GM19099 (cell line): Measurements from ENCODE around the gene HAX1.

Source experiments
- POLR2A ChIP-seq: IDR thresholded peaks from 3 replicates; pipeline ENCODE4 v1.6.1; 2011; ENCODE audit warnings: low read depth; ENCODE audit not compliant: insufficient read length; ENCODE audit errors: extremely low read depth

The HAX1 gene

DNA sequence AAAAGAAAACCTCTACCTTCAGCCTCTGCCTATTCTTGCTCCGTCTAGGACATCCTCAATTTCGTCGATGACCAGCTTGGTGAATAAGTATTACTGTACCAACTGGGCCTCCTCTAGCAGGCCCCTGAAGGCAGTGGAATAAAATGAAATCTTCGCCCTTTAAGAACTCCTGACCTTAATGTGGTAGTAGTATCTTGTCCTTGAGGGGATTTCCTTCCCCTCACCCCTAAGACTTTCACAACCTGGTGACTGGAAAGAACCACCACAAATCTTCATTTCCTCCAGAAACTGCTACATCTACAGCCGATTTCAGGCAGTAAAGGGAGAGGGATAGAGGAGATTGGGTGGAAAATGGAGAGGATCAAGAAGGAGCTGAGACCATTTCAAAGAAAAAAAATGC lies 1.6 kb upstream of the HAX1 start:
- TF ChIP-seq POLR2A = no peak

DNA sequence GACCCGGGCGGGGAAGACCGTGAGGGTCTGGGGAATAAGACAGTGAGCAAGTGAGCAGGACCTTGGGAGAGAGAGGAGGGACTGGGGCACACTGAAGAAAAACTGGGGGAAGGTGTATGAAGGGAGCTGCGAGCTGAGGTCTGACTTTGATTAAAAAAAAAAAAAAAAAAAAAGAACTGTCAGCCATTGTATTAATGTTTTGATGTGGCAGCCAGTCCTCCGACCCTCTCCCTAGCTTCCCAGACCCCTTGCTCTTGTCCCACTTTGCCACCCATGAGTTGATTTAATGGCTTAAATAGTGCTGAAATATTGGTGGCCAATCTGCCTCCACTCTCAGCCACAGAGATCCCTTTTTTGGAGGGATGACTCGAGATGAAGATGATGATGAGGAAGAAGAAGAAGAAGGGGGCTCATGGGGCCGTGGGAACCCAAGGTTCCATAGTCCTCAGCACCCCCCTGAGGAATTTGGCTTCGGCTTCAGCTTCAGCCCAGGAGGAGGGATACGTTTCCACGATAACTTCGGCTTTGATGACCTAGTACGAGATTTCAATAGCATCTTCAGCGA lies 652 bp downstream of the HAX1 start:
- no peak for TF ChIP-seq POLR2A

DNA sequence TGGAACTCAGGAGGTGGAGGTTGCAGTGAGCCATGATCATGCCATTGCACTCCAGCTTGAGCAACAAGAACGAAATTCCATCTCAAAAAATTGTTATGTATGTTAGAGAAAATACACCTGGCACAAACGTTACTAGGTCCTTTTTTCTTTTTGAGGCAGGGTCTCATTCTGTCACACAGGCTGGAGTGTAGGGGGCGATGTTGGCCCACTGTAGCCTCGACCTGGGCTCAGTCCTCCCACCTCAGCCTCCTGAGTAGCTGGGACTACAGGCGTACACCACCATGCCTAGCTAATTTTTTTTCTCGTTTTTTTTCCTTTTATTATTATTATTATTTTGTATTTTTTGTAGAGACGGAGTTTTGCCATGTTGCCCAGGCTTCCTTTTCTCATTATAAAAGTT lies 4.4 kb downstream of the HAX1 start:
- TF ChIP-seq POLR2A = no peak

DNA sequence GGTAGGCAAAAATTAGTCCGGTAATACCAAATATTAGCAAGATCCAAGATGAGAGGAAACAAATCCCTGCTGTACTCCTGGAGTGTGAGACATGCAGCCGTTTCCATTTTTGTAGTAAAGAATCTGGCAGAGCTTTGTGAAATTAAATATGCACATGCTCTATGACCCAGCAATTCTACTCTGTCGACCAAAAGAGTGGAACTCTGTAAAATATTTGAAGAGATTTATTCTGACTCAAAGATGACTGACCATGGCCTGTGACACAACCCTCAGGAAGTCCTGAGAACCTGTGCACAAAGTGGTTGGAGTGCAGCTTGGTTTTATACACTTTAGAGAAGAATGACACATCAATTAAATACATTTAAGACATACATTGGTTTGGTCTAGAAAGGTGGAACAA lies 16.2 kb downstream of the HAX1 start:
- no peak for TF ChIP-seq POLR2A

DNA sequence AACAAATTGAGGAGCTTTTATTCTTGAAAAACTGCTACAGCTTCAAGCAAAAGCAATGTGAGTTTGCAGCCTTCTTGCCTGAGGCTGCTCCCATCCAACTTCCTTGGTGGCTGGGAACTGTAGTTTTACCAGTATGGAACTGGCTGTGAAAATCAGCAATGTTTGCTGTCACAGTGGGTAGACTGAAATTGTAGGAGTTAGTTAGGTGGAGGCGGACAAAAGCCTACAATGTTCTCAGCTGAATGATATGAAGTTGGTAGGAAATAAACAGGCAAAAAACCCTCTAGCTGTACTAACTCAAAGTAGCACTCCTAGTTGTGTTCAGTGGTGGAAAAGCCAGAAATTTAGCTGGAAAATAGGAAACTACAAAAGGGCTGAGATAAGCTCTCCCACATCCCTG lies 18.5 kb downstream of the HAX1 start:
- no peak for TF ChIP-seq POLR2A

DNA sequence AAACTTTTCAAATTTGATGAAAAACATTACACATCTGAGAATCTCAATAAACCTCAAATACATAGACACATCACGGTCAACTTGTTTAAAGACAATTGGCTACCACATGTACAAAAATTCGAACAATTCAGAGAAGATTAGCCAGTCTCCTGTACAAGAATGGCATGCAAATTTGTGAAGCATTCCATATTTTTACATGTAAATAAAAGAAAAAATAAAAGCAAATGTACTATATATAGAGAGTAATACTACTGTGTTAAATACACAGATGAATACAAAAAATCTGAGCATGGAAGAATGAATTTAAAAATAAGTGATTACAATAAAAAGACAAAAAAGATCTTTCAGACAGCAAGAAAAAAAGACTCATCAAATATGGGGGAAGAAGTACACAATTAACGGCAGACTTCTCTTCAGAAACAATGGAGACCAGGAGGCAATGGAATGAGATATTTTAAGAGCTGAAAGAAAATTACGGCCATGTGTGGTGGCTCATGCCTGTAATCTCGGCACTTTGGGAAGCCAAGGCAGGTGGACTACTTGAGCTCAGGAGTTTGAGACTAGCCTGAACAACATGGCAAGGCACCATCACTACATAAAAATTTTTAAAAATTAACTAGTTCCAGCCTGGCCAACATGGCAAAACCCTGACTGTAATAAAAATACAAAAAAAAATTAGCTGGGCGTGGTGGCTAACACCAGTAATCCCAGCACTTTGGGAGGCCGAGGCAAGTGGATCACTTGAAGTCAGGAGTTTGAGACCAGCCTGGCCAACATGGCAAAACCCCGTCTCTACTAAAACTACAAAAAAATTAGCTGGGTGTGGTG lies 23.2 kb downstream of the HAX1 start:
- no peak for TF ChIP-seq POLR2A

DNA sequence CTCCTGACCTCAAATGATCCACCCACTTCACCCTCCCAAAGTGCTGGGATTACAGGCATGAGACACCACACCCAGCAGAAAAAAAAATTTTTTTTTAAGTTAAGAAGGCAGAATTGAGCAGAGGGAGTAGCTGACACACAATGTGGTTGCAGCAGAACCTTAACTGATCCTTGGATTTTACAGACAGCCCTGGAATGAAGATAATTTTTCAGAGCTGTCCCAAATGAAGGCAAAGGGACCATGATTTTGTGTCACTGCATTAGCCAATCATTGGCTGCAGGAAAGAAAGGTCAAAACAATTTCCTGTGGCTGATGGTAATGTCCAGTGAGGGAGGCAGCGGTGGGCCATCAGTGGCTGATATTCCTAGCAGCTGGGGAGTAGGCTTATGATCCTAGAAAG lies 29.2 kb downstream of the HAX1 start:
- no peak for TF ChIP-seq POLR2A

DNA sequence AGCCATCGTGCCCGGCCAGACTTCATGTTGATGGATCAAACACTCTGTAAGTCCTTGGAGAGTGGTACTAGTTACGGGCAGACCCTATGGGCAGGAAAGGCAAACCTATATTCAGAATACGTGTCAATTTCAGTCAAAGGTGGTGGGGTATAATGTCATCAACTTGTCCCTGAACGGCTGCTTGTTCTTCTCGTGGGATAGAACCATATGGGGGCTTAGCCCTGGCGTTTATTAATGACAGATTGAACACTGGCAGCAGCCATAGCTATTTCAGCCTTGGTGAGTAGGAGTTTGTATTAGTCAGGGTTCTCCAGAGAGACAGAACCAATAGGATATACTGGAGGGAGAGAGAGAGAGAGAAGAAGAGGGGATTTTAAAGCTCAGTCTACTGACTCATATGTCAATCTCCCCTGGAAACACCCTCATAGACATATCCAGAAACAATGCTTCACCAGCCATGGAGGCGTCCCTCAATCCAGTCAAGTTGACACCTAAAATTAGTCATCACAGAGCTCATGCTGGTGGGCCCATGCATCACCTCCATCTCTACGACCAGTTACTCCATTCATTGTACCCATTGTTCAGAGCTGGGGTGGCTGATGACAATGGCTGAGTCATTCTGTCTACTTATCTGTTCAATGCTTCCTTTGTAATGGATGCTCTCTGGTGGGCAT lies 32.4 kb downstream of the HAX1 start:
- no peak for TF ChIP-seq POLR2A

DNA sequence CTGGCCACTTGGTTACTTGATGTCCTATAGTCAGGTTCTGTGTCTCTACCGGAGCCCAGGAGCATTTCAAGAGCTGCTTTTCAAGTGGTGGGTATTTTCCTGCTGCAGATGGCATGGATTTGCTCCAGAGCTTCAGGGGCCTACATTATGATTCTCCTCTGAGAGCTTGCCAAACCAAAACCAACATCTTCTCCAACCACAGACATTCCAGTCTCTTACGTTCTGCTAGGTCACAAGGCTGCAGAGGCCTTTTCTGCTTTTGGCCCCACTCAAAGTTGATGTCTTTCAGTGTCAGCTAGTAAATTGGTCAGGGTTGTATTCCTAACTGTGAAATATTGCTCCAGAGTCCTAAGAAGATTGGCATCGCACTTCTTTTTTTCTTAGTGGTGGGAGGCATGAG lies 33.7 kb downstream of the HAX1 start:
- TF ChIP-seq POLR2A = no peak

DNA sequence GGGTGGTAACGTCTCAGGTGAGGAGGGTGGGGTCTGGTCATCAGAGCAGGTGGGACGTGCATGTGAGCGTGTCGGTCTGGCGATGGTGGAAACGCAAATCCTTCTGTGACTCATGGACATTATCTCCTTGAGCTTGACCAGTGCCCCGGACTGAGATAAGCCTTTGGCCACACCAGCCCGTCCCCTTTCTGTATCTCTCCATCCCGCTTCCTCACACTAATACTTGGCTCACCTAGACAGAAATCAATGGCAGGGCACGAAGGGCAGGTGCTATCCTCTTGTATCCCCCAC lies 40.6 kb downstream of the HAX1 start:
- TF ChIP-seq POLR2A = no peak

DNA sequence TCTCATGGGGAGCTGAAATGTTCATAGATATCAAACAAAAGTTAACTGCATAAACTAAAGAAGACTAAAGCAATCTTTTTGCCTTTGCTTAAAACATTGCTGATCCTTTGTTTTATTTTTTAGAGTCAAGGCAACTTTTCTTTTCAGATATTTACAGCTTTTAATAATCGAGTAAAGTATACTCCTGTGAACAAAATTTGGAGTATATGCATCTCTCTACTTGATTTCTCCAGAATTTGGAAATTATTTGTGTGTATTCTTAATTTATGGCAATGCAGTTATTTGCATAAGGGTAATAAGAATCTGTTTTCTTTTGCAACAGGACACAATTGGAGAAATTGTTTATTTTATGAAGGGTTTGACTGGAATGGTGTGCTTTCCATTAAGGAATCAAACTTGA lies 44.3 kb downstream of the HAX1 start:
- TF ChIP-seq POLR2A = no peak

DNA sequence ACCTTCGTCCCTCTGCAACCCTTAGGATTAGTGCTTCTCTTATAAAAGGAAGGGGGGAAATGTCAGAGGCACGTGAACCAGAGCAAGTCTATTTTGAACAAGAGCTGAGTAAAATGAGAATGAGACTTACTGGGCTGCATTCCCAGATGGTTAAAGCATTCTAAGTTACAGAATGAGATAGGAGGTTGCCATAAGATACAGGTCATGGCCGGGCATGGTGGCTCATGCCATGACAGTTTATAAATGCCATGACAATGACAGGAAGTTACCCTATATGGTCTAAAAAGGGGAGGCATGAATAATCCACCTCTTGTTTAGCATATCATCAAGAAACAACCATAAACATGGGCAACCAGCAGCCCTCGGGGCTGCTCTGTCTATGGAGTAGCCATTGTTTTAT lies 46.0 kb downstream of the HAX1 start:
- no peak for TF ChIP-seq POLR2A

DNA sequence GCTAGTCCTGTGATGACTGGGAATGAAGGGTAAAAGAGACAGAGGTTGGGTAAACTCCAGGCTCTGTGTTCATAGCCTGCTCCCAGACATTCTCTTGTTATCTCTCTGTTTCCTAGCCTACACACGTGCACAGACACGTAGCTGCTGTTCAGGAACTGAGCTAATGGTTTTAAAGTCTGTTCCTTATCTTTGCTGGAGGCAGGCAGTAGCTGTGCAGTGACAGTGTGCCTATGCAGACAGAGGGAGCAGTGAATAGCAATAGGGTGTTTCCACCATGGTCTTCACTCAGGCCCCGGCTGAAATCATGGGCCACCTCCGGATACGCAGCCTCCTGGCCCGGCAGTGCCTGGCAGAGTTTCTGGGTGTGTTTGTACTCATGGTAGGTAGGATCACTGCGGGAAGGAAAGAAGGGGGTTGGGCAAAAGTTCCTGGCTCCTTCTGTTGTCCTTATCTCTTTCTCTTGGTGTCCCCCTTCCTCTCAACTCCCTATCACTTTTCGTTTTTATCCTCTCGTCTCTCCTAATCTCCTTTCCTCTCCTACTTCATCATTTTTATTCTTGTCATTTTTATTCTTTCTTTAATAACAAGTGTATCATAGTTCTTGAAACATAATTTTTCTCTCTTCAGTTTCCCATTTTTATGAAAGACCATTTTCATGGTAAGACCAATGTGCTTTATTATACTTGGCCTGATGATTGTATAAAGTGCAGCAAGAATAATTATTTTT lies 48.6 kb downstream of the HAX1 start, which contains the start of gene AQP10:
Gene AQP10, plus strand, starts transcription at position 212 of the 727 bp plus-strand sequence. Its CDS starts 63 bp downstream, at position 275.
- no peak for TF ChIP-seq POLR2A

DNA sequence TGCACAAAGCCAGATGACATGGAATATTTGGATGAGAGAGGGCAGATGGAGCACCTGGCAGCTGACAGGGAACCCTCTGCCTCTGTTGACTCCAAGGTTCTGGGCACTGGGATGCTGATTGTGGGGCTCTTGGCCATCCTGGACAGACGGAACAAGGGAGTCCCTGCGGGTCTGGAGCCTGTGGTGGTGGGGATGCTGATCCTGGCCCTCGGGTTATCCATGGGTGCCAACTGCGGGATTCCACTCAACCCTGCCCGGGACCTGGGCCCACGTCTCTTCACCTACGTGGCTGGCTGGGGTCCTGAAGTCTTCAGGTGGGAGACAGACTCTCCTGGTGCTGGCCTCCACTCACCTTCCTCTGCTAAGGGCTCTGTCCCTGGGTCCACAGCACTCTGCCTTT lies 51.1 kb downstream of the HAX1 start:
- TF ChIP-seq POLR2A = no peak

DNA sequence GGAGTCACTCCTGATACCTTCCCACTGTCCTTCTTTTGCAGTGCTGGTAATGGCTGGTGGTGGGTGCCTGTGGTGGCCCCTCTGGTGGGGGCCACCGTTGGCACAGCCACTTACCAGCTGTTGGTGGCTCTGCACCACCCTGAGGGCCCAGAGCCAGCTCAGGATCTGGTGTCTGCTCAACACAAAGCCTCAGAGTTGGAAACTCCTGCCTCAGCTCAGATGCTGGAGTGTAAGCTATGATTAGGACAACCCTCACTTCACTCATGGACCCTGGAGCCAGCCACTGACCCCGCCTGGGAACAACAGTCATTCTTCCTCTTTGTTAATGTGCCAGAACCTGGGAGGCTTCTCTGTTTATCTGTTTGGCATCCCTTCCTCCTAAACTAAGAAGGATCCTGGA lies 51.8 kb downstream of the HAX1 start:
- no peak for TF ChIP-seq POLR2A
